Measurements from ENCODE around the gene TST. TPM values are rescaled to one million over a fixed set of nuclear protein-coding genes. Genes with fewer than 3 reads are reported as not detected.

The TST gene
- total and polyA plus RNA-seq, 2 donors = 13.8 to 17.1 TPM

- Histone ChIP-seq H3K9me3 (ENCODE audit: control insufficient read depth in 2 of 2, insufficient read depth in 1 of 2, low read length in 1 of 2) (no peaks in the 10 kb centered on the region), H3K27ac (ENCODE audit: low read depth in 1 of 2, low read length in 1 of 2) (no peak overlapping the region), H3K27me3 (ENCODE audit: control insufficient read depth in 2 of 2, insufficient read depth in 1 of 2, low read length in 1 of 2) (peaks cover 0 to 12% of the 10 kb centered on the region in 2 donors), H3K4me3 (ENCODE audit: low read length in 2 of 2) (no peak overlapping the region), H3K36me3 (ENCODE audit: control insufficient read depth in 2 of 2, insufficient read depth in 2 of 2, low read length in 1 of 2) (no peaks in the 10 kb centered on the region), H3K4me1 (ENCODE audit: control insufficient read depth in 2 of 2, insufficient read depth in 2 of 2, low read length in 2 of 2) (peaks cover 6 to 31% of the 10 kb centered on the region in 2 donors)
- WGBS = 95% methylated on average over 2 of the region's 2 CpGs
- DNase-seq (ENCODE audit: low read depth in 6 of 9, low spot score in 9 of 9) = no peak
Measured at GRCh38 chr22:37049224-37049623, 30.0 kb upstream of the TST start.

- H3K36me3 ChIP-seq (ENCODE audit: control insufficient read depth in 2 of 2, insufficient read depth in 2 of 2, low read length in 1 of 2) = no peaks in the 10 kb centered on the region
- H3K9me3 ChIP-seq (ENCODE audit: control insufficient read depth in 2 of 2, insufficient read depth in 1 of 2, low read length in 1 of 2) = peaks cover 0 to 3% of the 10 kb centered on the region in 2 donors
- no peak for DNase-seq (ENCODE audit: low read depth in 6 of 9, low spot score in 9 of 9)
- peaks cover 0 to 17% of the 10 kb centered on the region in 2 donors for H3K27me3 ChIP-seq (ENCODE audit: control insufficient read depth in 2 of 2, insufficient read depth in 1 of 2, low read length in 1 of 2)
- H3K27ac ChIP-seq (ENCODE audit: low read depth in 1 of 2, low read length in 1 of 2) = no peak overlapping the region
- H3K4me1 ChIP-seq (ENCODE audit: control insufficient read depth in 2 of 2, insufficient read depth in 2 of 2, low read length in 2 of 2) = peaks cover 6 to 22% of the 10 kb centered on the region in 2 donors
- H3K4me3 ChIP-seq (ENCODE audit: low read length in 2 of 2) = no peak overlapping the region
- 94% methylated on average over 6 of the region's 6 CpGs for WGBS
Measured at GRCh38 chr22:37048133-37048532, 28.9 kb upstream of the TST start.

- 96% methylated on average over 7 of the region's 7 CpGs for WGBS
- no peak overlapping the region for H3K27ac ChIP-seq (ENCODE audit: low read depth in 1 of 2, low read length in 1 of 2)
- no peak for DNase-seq (ENCODE audit: low read depth in 6 of 9, low spot score in 9 of 9)
- peaks cover 0 to 17% of the 10 kb centered on the region in 2 donors for H3K27me3 ChIP-seq (ENCODE audit: control insufficient read depth in 2 of 2, insufficient read depth in 1 of 2, low read length in 1 of 2)
- no peaks in the 10 kb centered on the region for H3K36me3 ChIP-seq (ENCODE audit: control insufficient read depth in 2 of 2, insufficient read depth in 2 of 2, low read length in 1 of 2)
- H3K4me3 ChIP-seq (ENCODE audit: low read length in 2 of 2) = no peak overlapping the region
- peaks cover 3 to 11% of the 10 kb centered on the region in 2 donors for H3K4me1 ChIP-seq (ENCODE audit: control insufficient read depth in 2 of 2, insufficient read depth in 2 of 2, low read length in 2 of 2)
- peaks cover 0 to 3% of the 10 kb centered on the region in 2 donors for H3K9me3 ChIP-seq (ENCODE audit: control insufficient read depth in 2 of 2, insufficient read depth in 1 of 2, low read length in 1 of 2)
Measured at GRCh38 chr22:37047006-37047405, 27.8 kb upstream of the TST start.

GRCh38 chr22:37046589-37046988 is 27.3 kb upstream of the TST start:
- H3K9me3 ChIP-seq (ENCODE audit: control insufficient read depth in 2 of 2, insufficient read depth in 1 of 2, low read length in 1 of 2) = peaks cover 0 to 3% of the 10 kb centered on the region in 2 donors
- DNase-seq (ENCODE audit: low read depth in 6 of 9, low spot score in 9 of 9) = no peak
- no peak overlapping the region for H3K27ac ChIP-seq (ENCODE audit: low read depth in 1 of 2, low read length in 1 of 2)
- peaks cover 0 to 16% of the 10 kb centered on the region in 2 donors for H3K27me3 ChIP-seq (ENCODE audit: control insufficient read depth in 2 of 2, insufficient read depth in 1 of 2, low read length in 1 of 2)
- peaks cover 0 to 9% of the 10 kb centered on the region in 2 donors for H3K4me1 ChIP-seq (ENCODE audit: control insufficient read depth in 2 of 2, insufficient read depth in 2 of 2, low read length in 2 of 2)
- H3K36me3 ChIP-seq (ENCODE audit: control insufficient read depth in 2 of 2, insufficient read depth in 2 of 2, low read length in 1 of 2) = no peaks in the 10 kb centered on the region
- no peak overlapping the region for H3K4me3 ChIP-seq (ENCODE audit: low read length in 2 of 2)
- WGBS = 97% methylated on average over 6 of the region's 6 CpGs

GRCh38 chr22:37045958-37046357 is 26.7 kb upstream of the TST start:
- DNase-seq (ENCODE audit: low read depth in 6 of 9, low spot score in 9 of 9) = no peak
- H3K9me3 ChIP-seq (ENCODE audit: control insufficient read depth in 2 of 2, insufficient read depth in 1 of 2, low read length in 1 of 2) = peaks cover 0 to 3% of the 10 kb centered on the region in 2 donors
- WGBS = 47% methylated on average over 4 of the region's 4 CpGs

GRCh38 chr22:37044634-37045625 is 25.7 kb upstream of the TST start:
- DNase-seq (ENCODE audit: low read depth in 6 of 9, low spot score in 9 of 9) = no peak
- Histone ChIP-seq H3K4me1 (ENCODE audit: control insufficient read depth in 2 of 2, insufficient read depth in 2 of 2, low read length in 2 of 2) (peaks cover 0 to 7% of the 10 kb centered on the region in 2 donors), H3K9me3 (ENCODE audit: control insufficient read depth in 2 of 2, insufficient read depth in 1 of 2, low read length in 1 of 2) (peaks cover 0 to 3% of the 10 kb centered on the region in 2 donors), H3K4me3 (ENCODE audit: low read length in 2 of 2) (no peak overlapping the region), H3K36me3 (ENCODE audit: control insufficient read depth in 2 of 2, insufficient read depth in 2 of 2, low read length in 1 of 2) (no peaks in the 10 kb centered on the region), H3K27me3 (ENCODE audit: control insufficient read depth in 2 of 2, insufficient read depth in 1 of 2, low read length in 1 of 2) (peaks cover 0 to 11% of the 10 kb centered on the region in 2 donors), H3K27ac (ENCODE audit: low read depth in 1 of 2, low read length in 1 of 2) (no peak overlapping the region)
- WGBS = 89% methylated on average over 9 of the region's 9 CpGs

More at GRCh38 chr22:37045958-37046357, 26.7 kb upstream of the TST start:
- H3K27ac ChIP-seq (ENCODE audit: low read depth in 1 of 2, low read length in 1 of 2) = no peak overlapping the region
- no peak overlapping the region for H3K4me3 ChIP-seq (ENCODE audit: low read length in 2 of 2)
- no peaks in the 10 kb centered on the region for H3K36me3 ChIP-seq (ENCODE audit: control insufficient read depth in 2 of 2, insufficient read depth in 2 of 2, low read length in 1 of 2)
- H3K4me1 ChIP-seq (ENCODE audit: control insufficient read depth in 2 of 2, insufficient read depth in 2 of 2, low read length in 2 of 2) = peaks cover 0 to 7% of the 10 kb centered on the region in 2 donors
- peaks cover 0 to 15% of the 10 kb centered on the region in 2 donors for H3K27me3 ChIP-seq (ENCODE audit: control insufficient read depth in 2 of 2, insufficient read depth in 1 of 2, low read length in 1 of 2)

GRCh38 chr22:37043828-37044538 is 24.7 kb upstream of the TST start:
- WGBS = 56% methylated on average over 17 of the region's 17 CpGs
- H3K4me3 ChIP-seq (ENCODE audit: low read length in 2 of 2) = no peak overlapping the region
- H3K4me1 ChIP-seq (ENCODE audit: control insufficient read depth in 2 of 2, insufficient read depth in 2 of 2, low read length in 2 of 2) = peaks cover 0 to 7% of the 10 kb centered on the region in 2 donors
- peak in 2 of 9 donors; percentile 15 to 47 for DNase-seq (ENCODE audit: low read depth in 6 of 9, low spot score in 9 of 9)
- H3K27me3 ChIP-seq (ENCODE audit: control insufficient read depth in 2 of 2, insufficient read depth in 1 of 2, low read length in 1 of 2) = peaks cover 0 to 11% of the 10 kb centered on the region in 2 donors
- peaks cover 0 to 3% of the 10 kb centered on the region in 2 donors for H3K9me3 ChIP-seq (ENCODE audit: control insufficient read depth in 2 of 2, insufficient read depth in 1 of 2, low read length in 1 of 2)
- H3K27ac ChIP-seq (ENCODE audit: low read depth in 1 of 2, low read length in 1 of 2) = no peak overlapping the region
- H3K36me3 ChIP-seq (ENCODE audit: control insufficient read depth in 2 of 2, insufficient read depth in 2 of 2, low read length in 1 of 2) = no peaks in the 10 kb centered on the region

GRCh38 chr22:37043209-37043827 is 24.1 kb upstream of the TST start:
- Histone ChIP-seq H3K36me3 (ENCODE audit: control insufficient read depth in 2 of 2, insufficient read depth in 2 of 2, low read length in 1 of 2) (no peaks in the 10 kb centered on the region), H3K27ac (ENCODE audit: low read depth in 1 of 2, low read length in 1 of 2) (no peak overlapping the region), H3K9me3 (ENCODE audit: control insufficient read depth in 2 of 2, insufficient read depth in 1 of 2, low read length in 1 of 2) (peaks cover 0 to 3% of the 10 kb centered on the region in 2 donors), H3K27me3 (ENCODE audit: control insufficient read depth in 2 of 2, insufficient read depth in 1 of 2, low read length in 1 of 2) (peaks cover 0 to 11% of the 10 kb centered on the region in 2 donors), H3K4me3 (ENCODE audit: low read length in 2 of 2) (no peak overlapping the region), H3K4me1 (ENCODE audit: control insufficient read depth in 2 of 2, insufficient read depth in 2 of 2, low read length in 2 of 2) (peaks cover 0 to 7% of the 10 kb centered on the region in 2 donors)
- DNase-seq (ENCODE audit: low read depth in 6 of 9, low spot score in 9 of 9) = no peak
- 80% methylated on average over 7 of the region's 7 CpGs for WGBS
